Type B pancreatic cell (in vitro differentiated cells): Measurements from ENCODE around the gene RTEL1. TPM values are rescaled to one million over a fixed set of nuclear protein-coding genes. Genes with fewer than 3 reads are reported as not detected.
"Not testable (repeated sequence)": the region's sequence is repeated elsewhere in the genome, so short reads cannot be mapped to it uniquely, and the experiment has no call there.

ENCODE experiments used
- DNase-seq: peaks from one replicate; pipeline ENCODE4 v3.0.0; 2021; ENCODE audit warnings: mixed read lengths; ENCODE audit not compliant: unreplicated experiment; ENCODE audit errors: extremely low spot score
- H3K27ac Mint-ChIP-seq: 2 replicates; pipeline ENCODE4 v1.8.0; 2021; ENCODE audit warnings: mild to moderate bottlenecking, mixed read lengths
- H3K27me3 Mint-ChIP-seq: 2 replicates; pipeline ENCODE4 v1.8.0; 2021; ENCODE audit warnings: mixed read lengths
- H3K36me3 Mint-ChIP-seq: 2 replicates; pipeline ENCODE4 v1.8.0; 2021; ENCODE audit warnings: mixed read lengths
- H3K4me1 Mint-ChIP-seq: one replicate; pipeline ENCODE4 v1.8.0; 2021; ENCODE audit warnings: mixed read lengths; ENCODE audit not compliant: unreplicated experiment
- H3K4me3 Mint-ChIP-seq: 2 replicates; pipeline ENCODE4 v1.8.0; 2021; ENCODE audit warnings: mild to moderate bottlenecking, mixed read lengths
- H3K9me3 Mint-ChIP-seq: 2 replicates; pipeline ENCODE4 v1.8.0; 2021; ENCODE audit warnings: mixed read lengths
- total RNA-seq: library from RNA; stranded (reverse); gene quantifications from 2 replicates; pipeline ENCODE4 v1.2.1, GENCODE V29; 2021; ENCODE audit warnings: low replicate concordance
- TF ChIP-seq, protein P1 (sequence below): fragments of 200-600 bp; sonication (generic); conservative IDR thresholded peaks from 2 replicates; pipeline ENCODE4 v1.5.0; 2021; ENCODE audit warnings: antibody characterized with exemption, mild to moderate bottlenecking

Gene RTEL1
- total RNA-seq, 1 donor from 2014 or later, result 39.2 TPM

DNA sequence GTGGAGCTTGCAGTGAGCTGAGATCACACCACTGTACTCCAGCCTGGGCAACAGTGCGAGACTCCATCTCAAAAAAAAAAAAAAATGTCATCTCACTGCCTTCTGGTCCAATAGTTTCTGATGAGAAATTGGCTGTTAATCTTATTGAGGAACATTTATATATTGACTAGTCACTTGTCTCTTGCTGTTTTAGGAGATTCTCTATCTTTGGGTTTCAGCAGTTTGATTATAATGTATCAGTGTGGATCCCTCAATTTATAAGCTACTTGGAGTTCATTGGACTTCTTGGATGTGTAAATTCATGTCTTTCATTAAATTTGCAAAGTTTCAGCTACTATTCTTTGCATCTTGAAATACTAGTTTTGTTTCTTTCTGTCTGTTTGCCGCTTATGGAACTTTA lies 60.9 kb downstream of the RTEL1 start:
- Mint-ChIP-seq H3K4me1 (no peaks in the 10 kb centered on the region), H3K36me3 (peaks cover 50% of the 10 kb centered on the region)

DNA sequence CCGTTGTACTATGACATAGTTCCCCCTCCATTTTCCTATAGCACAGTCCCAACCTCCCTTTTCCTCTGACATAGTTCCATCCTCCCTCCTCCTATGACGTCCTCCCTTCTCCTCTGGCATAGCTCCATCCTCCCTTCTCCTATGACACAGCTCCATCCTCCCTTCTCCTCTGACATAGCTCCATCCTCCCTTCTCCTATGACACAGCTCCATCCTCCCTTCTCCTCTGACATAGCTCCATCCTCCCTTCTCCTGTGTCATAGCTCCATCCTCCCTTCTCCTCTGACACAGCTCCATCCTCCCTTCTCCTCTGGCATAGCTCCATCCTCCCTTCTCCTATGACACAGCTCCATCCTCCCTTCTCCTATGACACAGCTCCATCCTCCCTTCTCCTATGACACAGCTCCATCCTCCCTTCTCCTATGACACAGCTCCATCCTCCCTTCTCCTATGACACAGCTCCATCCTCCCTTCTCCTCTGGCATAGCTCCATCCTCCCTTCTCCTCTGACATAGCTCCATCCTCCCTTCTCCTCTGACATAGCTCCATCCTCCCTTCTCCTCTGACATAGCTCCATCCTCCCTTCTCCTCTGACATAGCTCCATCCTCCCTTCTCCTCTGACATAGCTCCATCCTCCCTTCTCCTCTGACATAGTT lies 65.0 kb downstream of the RTEL1 start:
- not testable (repeated sequence) for H3K27ac Mint-ChIP-seq, H3K27me3 Mint-ChIP-seq, H3K4me1 Mint-ChIP-seq, DNase-seq, H3K4me3 Mint-ChIP-seq
- peaks cover 12% of the 10 kb centered on the region for H3K9me3 Mint-ChIP-seq
- peaks cover 34% of the 10 kb centered on the region for H3K36me3 Mint-ChIP-seq

More for the DNA sequence above, 60.9 kb downstream of the RTEL1 start:
- DNase-seq, result no peak
- H3K9me3 Mint-ChIP-seq, result peaks cover 7% of the 10 kb centered on the region
- no peaks in the 10 kb centered on the region for H3K27me3 Mint-ChIP-seq
- H3K4me3 Mint-ChIP-seq, result no peak overlapping the region
- TF ChIP-seq, protein P1, sequence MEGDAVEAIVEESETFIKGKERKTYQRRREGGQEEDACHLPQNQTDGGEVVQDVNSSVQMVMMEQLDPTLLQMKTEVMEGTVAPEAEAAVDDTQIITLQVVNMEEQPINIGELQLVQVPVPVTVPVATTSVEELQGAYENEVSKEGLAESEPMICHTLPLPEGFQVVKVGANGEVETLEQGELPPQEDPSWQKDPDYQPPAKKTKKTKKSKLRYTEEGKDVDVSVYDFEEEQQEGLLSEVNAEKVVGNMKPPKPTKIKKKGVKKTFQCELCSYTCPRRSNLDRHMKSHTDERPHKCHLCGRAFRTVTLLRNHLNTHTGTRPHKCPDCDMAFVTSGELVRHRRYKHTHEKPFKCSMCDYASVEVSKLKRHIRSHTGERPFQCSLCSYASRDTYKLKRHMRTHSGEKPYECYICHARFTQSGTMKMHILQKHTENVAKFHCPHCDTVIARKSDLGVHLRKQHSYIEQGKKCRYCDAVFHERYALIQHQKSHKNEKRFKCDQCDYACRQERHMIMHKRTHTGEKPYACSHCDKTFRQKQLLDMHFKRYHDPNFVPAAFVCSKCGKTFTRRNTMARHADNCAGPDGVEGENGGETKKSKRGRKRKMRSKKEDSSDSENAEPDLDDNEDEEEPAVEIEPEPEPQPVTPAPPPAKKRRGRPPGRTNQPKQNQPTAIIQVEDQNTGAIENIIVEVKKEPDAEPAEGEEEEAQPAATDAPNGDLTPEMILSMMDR, result no peak
- H3K27ac Mint-ChIP-seq, result no peak overlapping the region

DNA sequence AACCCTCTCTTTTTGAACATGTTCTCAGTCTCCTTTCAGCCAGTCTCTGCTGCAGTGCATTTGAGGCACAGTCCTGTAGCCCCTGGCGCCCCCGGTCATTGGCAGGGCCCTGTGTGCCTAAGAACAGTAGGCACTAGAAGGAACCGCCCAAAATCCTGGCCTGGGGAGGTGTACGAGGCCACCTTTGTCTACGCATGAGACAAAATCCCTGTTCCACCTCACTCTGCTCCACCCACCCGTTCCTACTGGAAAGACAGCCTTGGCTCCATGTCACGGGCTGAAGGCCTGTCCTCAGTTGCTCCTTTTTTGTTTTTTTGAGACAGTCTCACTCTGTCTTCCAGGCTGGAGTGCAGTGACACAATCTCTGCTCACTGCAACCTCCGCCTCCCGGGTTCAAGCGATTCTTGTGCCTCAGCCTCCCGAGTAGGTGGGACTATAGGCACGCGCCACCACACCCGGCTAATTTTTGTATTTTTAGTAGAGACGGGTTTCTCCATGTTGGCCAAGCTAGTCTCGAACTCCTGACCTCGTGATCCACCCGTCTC lies 72.1 kb downstream of the RTEL1 start:
- H3K9me3 Mint-ChIP-seq, H3K4me1 Mint-ChIP-seq, DNase-seq, H3K27ac Mint-ChIP-seq, H3K4me3 Mint-ChIP-seq, H3K27me3 Mint-ChIP-seq: not testable (repeated sequence)
- H3K36me3 Mint-ChIP-seq, result peaks cover 19% of the 10 kb centered on the region

DNA sequence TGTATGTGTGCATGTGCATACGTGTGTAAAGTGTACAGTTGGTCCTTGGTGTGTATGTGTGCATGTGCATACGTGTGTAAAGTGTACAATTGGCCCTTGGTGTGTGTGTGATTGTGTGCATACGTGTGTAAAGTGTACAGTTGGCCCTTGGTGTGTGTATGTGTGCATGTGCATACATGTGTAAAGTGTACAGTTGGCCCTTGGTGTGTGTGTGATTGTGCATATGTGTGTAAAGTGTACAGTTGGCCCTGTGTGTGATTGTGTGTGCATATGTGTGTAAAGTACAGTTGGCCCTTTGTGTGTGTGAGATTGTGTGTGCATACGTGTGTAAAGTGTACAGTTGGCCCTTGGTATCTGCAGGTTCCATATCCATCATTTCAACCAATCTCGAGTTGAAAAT lies 73.3 kb downstream of the RTEL1 start:
- TF ChIP-seq, protein P1, result no peak
- DNase-seq, result no peak
- Mint-ChIP-seq H3K4me1 (no peaks in the 10 kb centered on the region), H3K27ac (no peak overlapping the region), H3K36me3 (peaks cover 15% of the 10 kb centered on the region), H3K27me3 (peaks cover 3% of the 10 kb centered on the region), H3K9me3 (no peaks in the 10 kb centered on the region), H3K4me3 (no peak overlapping the region)

DNA sequence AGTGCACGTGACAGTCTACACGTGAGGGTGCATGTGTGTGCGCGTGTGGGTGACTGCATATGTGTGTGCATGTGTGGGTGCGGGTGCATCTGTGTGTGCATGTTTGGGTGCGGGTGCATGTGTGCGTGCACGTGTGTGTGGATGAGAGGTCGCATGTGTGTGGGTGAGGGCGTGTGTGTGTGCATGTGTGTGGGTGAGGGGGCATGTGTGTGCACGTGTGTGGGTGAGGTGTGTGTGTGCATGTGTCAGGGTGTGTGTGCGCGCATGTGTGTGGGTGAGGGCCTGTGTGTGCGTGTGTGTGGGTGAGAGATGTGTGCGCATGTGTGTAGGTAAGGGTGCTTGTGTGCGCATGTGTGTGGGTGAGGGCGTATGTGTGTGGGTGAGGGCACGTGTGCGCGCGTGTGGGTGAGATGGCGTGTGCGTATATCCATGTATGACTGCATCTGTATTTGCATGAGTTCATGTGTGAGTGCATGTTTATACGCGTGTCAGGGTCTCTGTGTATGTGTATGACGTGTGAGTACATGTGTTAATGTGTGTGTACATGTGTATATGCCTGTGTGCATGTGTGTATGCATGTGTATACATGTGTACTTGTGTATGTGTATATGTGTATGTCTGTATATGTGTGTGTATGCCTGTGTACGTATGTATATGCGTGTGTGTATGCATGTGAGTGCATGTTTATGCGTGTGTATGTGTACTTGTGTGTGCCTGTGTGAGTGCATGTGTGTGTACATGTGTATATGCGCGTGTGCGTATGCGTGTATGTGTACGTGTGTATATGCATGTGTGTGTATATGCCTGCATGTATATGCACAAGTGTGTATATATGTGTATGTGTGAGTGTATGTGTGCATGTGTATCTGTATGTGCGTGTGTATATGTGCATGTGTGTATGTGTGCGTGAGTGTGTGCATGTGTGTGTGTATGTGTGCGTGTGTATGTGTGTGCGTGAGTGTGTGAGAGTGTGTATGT lies 74.3 kb downstream of the RTEL1 start:
- H3K27ac Mint-ChIP-seq, result no peak overlapping the region
- peaks cover 11% of the 10 kb centered on the region for H3K36me3 Mint-ChIP-seq
- TF ChIP-seq, protein P1, result no peak
- H3K4me1 Mint-ChIP-seq, result no peaks in the 10 kb centered on the region
- no peak for DNase-seq
- no peak overlapping the region for H3K4me3 Mint-ChIP-seq
- H3K9me3 Mint-ChIP-seq, result no peaks in the 10 kb centered on the region
- H3K27me3 Mint-ChIP-seq, result peaks cover 3% of the 10 kb centered on the region

DNA sequence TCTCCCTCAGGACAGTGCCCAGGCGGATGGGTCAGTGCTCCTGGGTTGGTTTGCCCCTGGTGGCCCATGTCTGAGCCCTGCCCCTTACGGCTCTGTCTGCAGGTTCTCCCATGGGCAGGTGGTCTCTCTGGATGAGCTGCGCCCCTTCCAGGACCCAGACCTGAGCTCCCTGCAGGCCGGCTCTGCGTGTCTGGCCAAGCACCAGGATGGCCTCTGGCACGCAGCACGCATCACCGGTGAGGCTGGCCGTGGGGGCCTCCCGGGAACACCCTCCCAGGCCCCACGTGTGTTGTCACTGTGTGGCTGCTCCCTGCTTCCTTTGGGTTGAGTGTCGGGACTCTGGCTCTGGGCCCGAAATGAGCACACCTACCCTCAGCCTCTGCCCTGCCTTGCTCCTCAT lies 75.0 kb downstream of the RTEL1 start:
- no peaks in the 10 kb centered on the region for H3K9me3 Mint-ChIP-seq
- H3K4me1 Mint-ChIP-seq, result no peaks in the 10 kb centered on the region
- DNase-seq, result no peak
- H3K4me3 Mint-ChIP-seq, result no peak overlapping the region
- TF ChIP-seq, protein P1, result no peak
- H3K27me3 Mint-ChIP-seq, result peaks cover 3% of the 10 kb centered on the region
- H3K27ac Mint-ChIP-seq, result no peak overlapping the region
- H3K36me3 Mint-ChIP-seq, result peaks cover 8% of the 10 kb centered on the region
